ENCODE results near the gene SYNE3.

- no peak for TF ChIP-seq ZNF274 (IDR thresholded peaks at IDR 0.05; ENCODE audit: low read depth, low read length)
- no peak for TF ChIP-seq YY1 (IDR thresholded peaks at IDR 0.05; ENCODE audit: insufficient read depth, insufficient read length)
Observed at GRCh38 chr14:95544588-95544987, 28.1 kb upstream of the SYNE3 start.
